ENCODE results near the gene TMEM131.

- no peak for TF ChIP-seq CTCF (IDR thresholded peaks at IDR 0.05; ENCODE audit: borderline replicate concordance, extremely low read depth, low read length, poor library complexity, severe bottlenecking)
- TF ChIP-seq EZH2 (IDR thresholded peaks at IDR 0.05; ENCODE audit: borderline replicate concordance, low read depth, low read length, severe bottlenecking) = no peak
Measured at GRCh38 chr2:98040331-98040939, 44.7 kb upstream of the TMEM131 start.

All from DND-41 (cell line).